GM21526 (cell line): ENCODE data around the gene DYNC2H1.
"Not testable (repeated sequence)": the region's sequence is repeated elsewhere in the genome, so short reads cannot be mapped to it uniquely, and the experiment has no call there.

Experiments used
- ATAC-seq: cut with Tn5 transposase; IDR thresholded peaks from one replicate; pipeline ENCODE4 v1.9.1; 2021; ENCODE audit warnings: moderate library complexity; ENCODE audit not compliant: unreplicated experiment, low FRiP score

Gene DYNC2H1

GRCh38 chr11:103354656-103355055 is 245.4 kb downstream of the DYNC2H1 start:
- ATAC-seq, result no peak

- no peak for ATAC-seq
Observed at GRCh38 chr11:103358251-103358650, 249.0 kb downstream of the DYNC2H1 start.

- ATAC-seq, result no peak
Observed at GRCh38 chr11:103359216-103359615, 250.0 kb downstream of the DYNC2H1 start.

GRCh38 chr11:103364687-103365086 is 255.5 kb downstream of the DYNC2H1 start:
- no peak for ATAC-seq

GRCh38 chr11:103367650-103368049 is 258.4 kb downstream of the DYNC2H1 start:
- ATAC-seq, result no peak

GRCh38 chr11:103368145-103368544 is 258.9 kb downstream of the DYNC2H1 start:
- no peak for ATAC-seq

- ATAC-seq, result no peak
Observed at GRCh38 chr11:103370076-103370475, 260.9 kb downstream of the DYNC2H1 start.

GRCh38 chr11:103372906-103373305 is 263.7 kb downstream of the DYNC2H1 start:
- no peak for ATAC-seq

- not testable (repeated sequence) for ATAC-seq
Observed at GRCh38 chr11:103374227-103374626, 265.0 kb downstream of the DYNC2H1 start.

GRCh38 chr11:103378931-103379330 is 269.7 kb downstream of the DYNC2H1 start:
- no peak for ATAC-seq

- ATAC-seq, result no peak
Observed at GRCh38 chr11:103380031-103380430, 270.8 kb downstream of the DYNC2H1 start.

- ATAC-seq, result no peak
Observed at GRCh38 chr11:103384652-103385051, 275.4 kb downstream of the DYNC2H1 start.

GRCh38 chr11:103395612-103396011 is 286.4 kb downstream of the DYNC2H1 start:
- ATAC-seq, result no peak

- no peak for ATAC-seq
Observed at GRCh38 chr11:103396237-103396636, 287.0 kb downstream of the DYNC2H1 start.

GRCh38 chr11:103397369-103397768 is 288.1 kb downstream of the DYNC2H1 start:
- no peak for ATAC-seq

- ATAC-seq, result no peak
Observed at GRCh38 chr11:103398829-103399228, 289.6 kb downstream of the DYNC2H1 start.

- ATAC-seq, result no peak
Observed at GRCh38 chr11:103406357-103406756, 297.1 kb downstream of the DYNC2H1 start.

- ATAC-seq, result no peak
Observed at GRCh38 chr11:103407641-103408040, 298.4 kb downstream of the DYNC2H1 start.

GRCh38 chr11:103413266-103413888 is 304.2 kb downstream of the DYNC2H1 start:
- no peak for ATAC-seq

GRCh38 chr11:103418014-103418413 is 308.8 kb downstream of the DYNC2H1 start:
- ATAC-seq, result no peak

- ATAC-seq, result no peak
Observed at GRCh38 chr11:103420593-103420992, 311.4 kb downstream of the DYNC2H1 start.

GRCh38 chr11:103433386-103434072 is 324.3 kb downstream of the DYNC2H1 start:
- ATAC-seq, result no peak
